SK-N-SH treated with all-trans-retinoic acid at 6 μM for 48 hours (cell line): ENCODE results near the gene TSHZ3.

Experiments
- ATAC-seq: fragments of 200-7000 bp; cut with Tn5 transposase; 3 replicates; pipeline ENCODE4 v1.9.1; 2020; ENCODE audit warnings: mild to moderate bottlenecking, moderate library complexity
- ARNTL ChIP-seq: fragments of 450-650 bp; formaldehyde crosslinking; IDR thresholded peaks from 2 replicates; pipeline ENCODE4 v1.5.0; 2020; ENCODE audit warnings: low read depth, mild to moderate bottlenecking, moderate library complexity, borderline replicate concordance
- BACH2 ChIP-seq: fragments of 250-450 bp; sonication (Bioruptor Pico); IDR thresholded peaks from 2 replicates; pipeline ENCODE4 v1.9.0; 2021; ENCODE audit warnings: mild to moderate bottlenecking, borderline replicate concordance
- ESRRG ChIP-seq: fragments of 250-450 bp; sonication (Bioruptor Pico); IDR thresholded peaks from 2 replicates; pipeline ENCODE4 v1.6.1; 2021; ENCODE audit warnings: mild to moderate bottlenecking
- ISL1 ChIP-seq: fragments of 250-450 bp; sonication (Bioruptor Pico); IDR thresholded peaks from 2 replicates; pipeline ENCODE4 v2.1.2; 2022; ENCODE audit warnings: mild to moderate bottlenecking, moderate library complexity
- OSR1 ChIP-seq: fragments of 250-450 bp; sonication (Bioruptor Pico); IDR thresholded peaks from 2 replicates; pipeline ENCODE4 v1.8.0; 2022; ENCODE audit warnings: moderate library complexity, mild to moderate bottlenecking, inconsistent platforms
- PPARA ChIP-seq: fragments of 250-450 bp; sonication (Bioruptor Pico); IDR thresholded peaks from 2 replicates; pipeline ENCODE4 v1.5.0; 2020; ENCODE audit warnings: mild to moderate bottlenecking, borderline replicate concordance
- RARB ChIP-seq: fragments of 250-450 bp; sonication (Bioruptor Pico); IDR thresholded peaks from 2 replicates; pipeline ENCODE4 v1.8.0; 2021; ENCODE audit warnings: mild to moderate bottlenecking, moderate library complexity
- SNAI2 ChIP-seq: fragments of 250-450 bp; sonication (Bioruptor Pico); IDR thresholded peaks from 2 replicates; pipeline ENCODE4 v1.5.0; 2020; ENCODE audit warnings: mild to moderate bottlenecking, moderate library complexity
- TCF4 ChIP-seq: fragments of 250-450 bp; sonication (Bioruptor Pico); IDR thresholded peaks from 2 replicates; pipeline ENCODE4 v1.8.0; 2021; ENCODE audit warnings: mild to moderate bottlenecking, moderate library complexity, borderline replicate concordance
- TOX ChIP-seq: fragments of 250-450 bp; sonication (Bioruptor Pico); IDR thresholded peaks from 2 replicates; pipeline ENCODE4 v1.8.0; 2021; ENCODE audit warnings: mild to moderate bottlenecking, moderate library complexity, borderline replicate concordance
- TSHZ2 ChIP-seq: fragments of 250-450 bp; sonication (Bioruptor Pico); IDR thresholded peaks from 2 replicates; pipeline ENCODE4 v1.5.0; 2020; ENCODE audit warnings: mild to moderate bottlenecking, moderate library complexity
- ZC3H10 ChIP-seq: fragments of 250-450 bp; sonication (Bioruptor Pico); IDR thresholded peaks from 2 replicates; pipeline ENCODE4 v1.5.1; 2021; ENCODE audit warnings: mild to moderate bottlenecking, moderate library complexity
- ZFP3 ChIP-seq: fragments of 250-450 bp; sonication (Bioruptor Pico); IDR thresholded peaks from 2 replicates; pipeline ENCODE4 v1.5.0; 2020; ENCODE audit warnings: mild to moderate bottlenecking, moderate library complexity
- ZFP30 ChIP-seq: fragments of 450-650 bp; formaldehyde crosslinking; IDR thresholded peaks from 2 replicates; pipeline ENCODE4 v1.5.0; 2022; ENCODE audit warnings: mild to moderate bottlenecking, moderate library complexity
- ZNF565 ChIP-seq: fragments of 450-650 bp; formaldehyde crosslinking; conservative IDR thresholded peaks from 2 replicates; pipeline ENCODE4 v1.5.0; 2020; ENCODE audit warnings: low read depth, mild to moderate bottlenecking, moderate library complexity
- ZNF8 ChIP-seq: fragments of 450-650 bp; formaldehyde crosslinking; IDR thresholded peaks from 2 replicates; pipeline ENCODE4 v1.5.0; 2020; ENCODE audit warnings: mild to moderate bottlenecking, moderate library complexity
- TF ChIP-seq, protein P1 (sequence below): fragments of 250-450 bp; sonication (Bioruptor Pico); IDR thresholded peaks from 2 replicates; pipeline ENCODE4 v1.8.0; 2020; ENCODE audit warnings: mild to moderate bottlenecking, moderate library complexity, borderline replicate concordance
- TF ChIP-seq, protein P2 (sequence below): fragments of 250-450 bp; sonication (Bioruptor Pico); IDR thresholded peaks from 2 replicates; pipeline ENCODE4 v1.5.1; 2021; ENCODE audit warnings: mild to moderate bottlenecking, moderate library complexity

Gene TSHZ3

GRCh38 chr19:31357315-31357673, 8.1 kb upstream of the TSHZ3 start:
- no peak for ATAC-seq

GRCh38 chr19:31356587-31357314, 7.5 kb upstream of the TSHZ3 start:
- TF ChIP-seq ZFP30 (CRISPR knock-in tag) = no peak
- no peak for TF ChIP-seq OSR1 (CRISPR knock-in tag)
- TF ChIP-seq ESRRG (CRISPR knock-in tag) = no peak
- no peak for TF ChIP-seq SNAI2 (CRISPR knock-in tag)
- no peak for TF ChIP-seq PPARA
- TF ChIP-seq, protein P1, sequence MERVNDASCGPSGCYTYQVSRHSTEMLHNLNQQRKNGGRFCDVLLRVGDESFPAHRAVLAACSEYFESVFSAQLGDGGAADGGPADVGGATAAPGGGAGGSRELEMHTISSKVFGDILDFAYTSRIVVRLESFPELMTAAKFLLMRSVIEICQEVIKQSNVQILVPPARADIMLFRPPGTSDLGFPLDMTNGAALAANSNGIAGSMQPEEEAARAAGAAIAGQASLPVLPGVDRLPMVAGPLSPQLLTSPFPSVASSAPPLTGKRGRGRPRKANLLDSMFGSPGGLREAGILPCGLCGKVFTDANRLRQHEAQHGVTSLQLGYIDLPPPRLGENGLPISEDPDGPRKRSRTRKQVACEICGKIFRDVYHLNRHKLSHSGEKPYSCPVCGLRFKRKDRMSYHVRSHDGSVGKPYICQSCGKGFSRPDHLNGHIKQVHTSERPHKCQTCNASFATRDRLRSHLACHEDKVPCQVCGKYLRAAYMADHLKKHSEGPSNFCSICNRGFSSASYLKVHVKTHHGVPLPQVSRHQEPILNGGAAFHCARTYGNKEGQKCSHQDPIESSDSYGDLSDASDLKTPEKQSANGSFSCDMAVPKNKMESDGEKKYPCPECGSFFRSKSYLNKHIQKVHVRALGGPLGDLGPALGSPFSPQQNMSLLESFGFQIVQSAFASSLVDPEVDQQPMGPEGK = no peak
- no peak for TF ChIP-seq ZFP3 (CRISPR knock-in tag)
- TF ChIP-seq TSHZ2 (CRISPR knock-in tag) = no peak
- no peak for ATAC-seq

More at GRCh38 chr19:31357315-31357673, 8.1 kb upstream of the TSHZ3 start:
- no peak for TF ChIP-seq ISL1 (CRISPR knock-in tag)
- no peak for TF ChIP-seq BACH2
- TF ChIP-seq RARB = no peak
- no peak for TF ChIP-seq ZC3H10 (CRISPR knock-in tag)
- no peak for TF ChIP-seq ZNF8 (CRISPR knock-in tag)
- no peak for TF ChIP-seq ZNF565 (CRISPR knock-in tag)
- no peak for TF ChIP-seq ZFP30 (CRISPR knock-in tag)
- TF ChIP-seq, protein P1 = no peak
- TF ChIP-seq TCF4 = no peak

GRCh38 chr19:31355665-31356289, 6.5 kb upstream of the TSHZ3 start:
- ATAC-seq = no peak

More at GRCh38 chr19:31355665-31356289, 6.5 kb upstream of the TSHZ3 start:
- TF ChIP-seq ZNF8 (CRISPR knock-in tag) = no peak
- no peak for TF ChIP-seq ARNTL (CRISPR knock-in tag)
- no peak for TF ChIP-seq TSHZ2 (CRISPR knock-in tag)
- TF ChIP-seq, protein P2, sequence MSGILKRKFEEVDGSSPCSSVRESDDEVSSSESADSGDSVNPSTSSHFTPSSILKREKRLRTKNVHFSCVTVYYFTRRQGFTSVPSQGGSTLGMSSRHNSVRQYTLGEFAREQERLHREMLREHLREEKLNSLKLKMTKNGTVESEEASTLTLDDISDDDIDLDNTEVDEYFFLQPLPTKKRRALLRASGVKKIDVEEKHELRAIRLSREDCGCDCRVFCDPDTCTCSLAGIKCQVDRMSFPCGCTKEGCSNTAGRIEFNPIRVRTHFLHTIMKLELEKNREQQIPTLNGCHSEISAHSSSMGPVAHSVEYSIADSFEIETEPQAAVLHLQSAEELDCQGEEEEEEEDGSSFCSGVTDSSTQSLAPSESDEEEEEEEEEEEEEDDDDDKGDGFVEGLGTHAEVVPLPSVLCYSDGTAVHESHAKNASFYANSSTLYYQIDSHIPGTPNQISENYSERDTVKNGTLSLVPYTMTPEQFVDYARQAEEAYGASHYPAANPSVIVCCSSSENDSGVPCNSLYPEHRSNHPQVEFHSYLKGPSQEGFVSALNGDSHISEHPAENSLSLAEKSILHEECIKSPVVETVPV (CRISPR knock-in tag) = no peak
- TF ChIP-seq ZC3H10 (CRISPR knock-in tag) = no peak
- TF ChIP-seq TOX (CRISPR knock-in tag) = no peak
- no peak for TF ChIP-seq ZNF565 (CRISPR knock-in tag)
